Measurements from ENCODE around the gene KIF1B. TPM values are rescaled to one million over a fixed set of nuclear protein-coding genes. Genes with fewer than 3 reads are reported as not detected.

The KIF1B gene
- polyA plus RNA-seq, 1 of the 3 experiments (the other 2 are of a cell fraction), result 6.8 TPM

- Histone ChIP-seq H3K27ac (ENCODE audit: low read depth in 2 of 2, low read length in 1 of 2) (no peak overlapping the region), H3K9me2 (no peaks in the 10 kb centered on the region), H3K79me2 (ENCODE audit: insufficient read depth) (no peaks in the 10 kb centered on the region), H2AFZ (ENCODE audit: low read depth) (no peak overlapping the region), H4K20me1 (ENCODE audit: insufficient read depth) (no peaks in the 10 kb centered on the region), H3K9ac (no peak overlapping the region), H3K4me2 (no peak overlapping the region), H3K4me3 (ENCODE audit: low read depth in 2 of 2, low read length in 1 of 2) (no peak overlapping the region), H3K9me3 (no peaks in the 10 kb centered on the region), H3F3A (replicated peaks; ENCODE audit: insufficient read depth) (peaks cover 10% of the 10 kb centered on the region), H3K36me3 (replicated peaks in 1 of 2; ENCODE audit: control insufficient read depth in 1 of 2, insufficient read depth in 2 of 2, low read length in 1 of 2) (no peaks in the 10 kb centered on the region), H3K27me3 (ENCODE audit: insufficient read depth) (no peaks in the 10 kb centered on the region), H3K4me1 (ENCODE audit: control insufficient read depth in 1 of 2, insufficient read depth in 2 of 2, low read depth in 1 of 2, low read length in 1 of 2) (peaks cover 0 to 2% of the 10 kb centered on the region in 2 experiments; a peak in 1 of 4 replicates)
- TF ChIP-seq CHD2 (IDR thresholded peaks at IDR 0.05; ENCODE audit: low read length, partially characterized antibody) (no peak), EP300 (IDR thresholded peaks at IDR 0.05; ENCODE audit: borderline replicate concordance in 1 of 2, low read depth in 1 of 2, low read length in 1 of 2) (no peak), GATA2 (CRISPR knock-in tag; IDR thresholded peaks at IDR 0.05) (no peak), FOXJ3 (CRISPR knock-in tag; IDR thresholded peaks at IDR 0.05) (no peak), SMC3 (IDR thresholded peaks at IDR 0.05; ENCODE audit: low read depth, low read length) (no peak), FOSL2 (IDR thresholded peaks at IDR 0.05; ENCODE audit: borderline replicate concordance, low read depth) (no peak), RAD21 (IDR thresholded peaks at IDR 0.05; ENCODE audit: low read length) (no peak), PBX3 (IDR thresholded peaks at IDR 0.05) (no peak), ELF1 (IDR thresholded peaks at IDR 0.05) (no peak), TCF12 (IDR thresholded peaks at IDR 0.05) (no peak)
- TF ChIP-seq, protein P1, sequence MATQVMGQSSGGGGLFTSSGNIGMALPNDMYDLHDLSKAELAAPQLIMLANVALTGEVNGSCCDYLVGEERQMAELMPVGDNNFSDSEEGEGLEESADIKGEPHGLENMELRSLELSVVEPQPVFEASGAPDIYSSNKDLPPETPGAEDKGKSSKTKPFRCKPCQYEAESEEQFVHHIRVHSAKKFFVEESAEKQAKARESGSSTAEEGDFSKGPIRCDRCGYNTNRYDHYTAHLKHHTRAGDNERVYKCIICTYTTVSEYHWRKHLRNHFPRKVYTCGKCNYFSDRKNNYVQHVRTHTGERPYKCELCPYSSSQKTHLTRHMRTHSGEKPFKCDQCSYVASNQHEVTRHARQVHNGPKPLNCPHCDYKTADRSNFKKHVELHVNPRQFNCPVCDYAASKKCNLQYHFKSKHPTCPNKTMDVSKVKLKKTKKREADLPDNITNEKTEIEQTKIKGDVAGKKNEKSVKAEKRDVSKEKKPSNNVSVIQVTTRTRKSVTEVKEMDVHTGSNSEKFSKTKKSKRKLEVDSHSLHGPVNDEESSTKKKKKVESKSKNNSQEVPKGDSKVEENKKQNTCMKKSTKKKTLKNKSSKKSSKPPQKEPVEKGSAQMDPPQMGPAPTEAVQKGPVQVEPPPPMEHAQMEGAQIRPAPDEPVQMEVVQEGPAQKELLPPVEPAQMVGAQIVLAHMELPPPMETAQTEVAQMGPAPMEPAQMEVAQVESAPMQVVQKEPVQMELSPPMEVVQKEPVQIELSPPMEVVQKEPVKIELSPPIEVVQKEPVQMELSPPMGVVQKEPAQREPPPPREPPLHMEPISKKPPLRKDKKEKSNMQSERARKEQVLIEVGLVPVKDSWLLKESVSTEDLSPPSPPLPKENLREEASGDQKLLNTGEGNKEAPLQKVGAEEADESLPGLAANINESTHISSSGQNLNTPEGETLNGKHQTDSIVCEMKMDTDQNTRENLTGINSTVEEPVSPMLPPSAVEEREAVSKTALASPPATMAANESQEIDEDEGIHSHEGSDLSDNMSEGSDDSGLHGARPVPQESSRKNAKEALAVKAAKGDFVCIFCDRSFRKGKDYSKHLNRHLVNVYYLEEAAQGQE (IDR thresholded peaks at IDR 0.05; ENCODE audit: low read depth, low read length), result no peak
- ChIA-PET POLR2A (no interaction called here), CTCF (interaction anchor here (1.0 to 3.1 kb wide), 5 partner anchors 10 to 172 kb away, joined by 3 to 14 read pairs (median 4); partner anchors contain the start of gene KIF1B)
- WGBS (ENCODE audit: low lambda C conversion rate), result 73% methylated on average over 6 of the region's 6 CpGs
- no peak for DNase-seq
Measured at GRCh38 chr1:10193288-10193687, 17.1 kb upstream of the KIF1B start.

GRCh38 chr1:10195570-10195969 is 14.8 kb upstream of the KIF1B start:
- WGBS (ENCODE audit: low lambda C conversion rate), result 74% methylated on average over 6 of the region's 6 CpGs
- no peaks in the 10 kb centered on the region for H3K9me2 ChIP-seq
- no peak overlapping the region for H3K4me3 ChIP-seq (ENCODE audit: low read depth in 2 of 2, low read length in 1 of 2)
- peaks cover 0 to 2% of the 10 kb centered on the region in 2 experiments; a peak in 1 of 4 replicates for H3K4me1 ChIP-seq (ENCODE audit: control insufficient read depth in 1 of 2, insufficient read depth in 2 of 2, low read depth in 1 of 2, low read length in 1 of 2)
- ChIA-PET POLR2A (no interaction called here), CTCF (interaction anchor here (0.6 to 3.1 kb wide), 3 partner anchors 15 to 131 kb away, joined by 3 to 14 read pairs (median 3); partner anchors contain the start of gene KIF1B)
- no peaks in the 10 kb centered on the region for H3K36me3 ChIP-seq (replicated peaks in 1 of 2; ENCODE audit: control insufficient read depth in 1 of 2, insufficient read depth in 2 of 2, low read length in 1 of 2)
- H2AFZ ChIP-seq (ENCODE audit: low read depth), result no peak overlapping the region
- no peak overlapping the region for H3K9ac ChIP-seq
- H3K27me3 ChIP-seq (ENCODE audit: insufficient read depth), result no peaks in the 10 kb centered on the region
- H3K9me3 ChIP-seq, result no peaks in the 10 kb centered on the region
- no peaks in the 10 kb centered on the region for H3K79me2 ChIP-seq (ENCODE audit: insufficient read depth)
- no peaks in the 10 kb centered on the region for H4K20me1 ChIP-seq (ENCODE audit: insufficient read depth)
- no peak overlapping the region for H3K4me2 ChIP-seq
- H3K27ac ChIP-seq (ENCODE audit: low read depth in 2 of 2, low read length in 1 of 2), result no peak overlapping the region
- no peak for DNase-seq
- peaks cover 10% of the 10 kb centered on the region for H3F3A ChIP-seq (replicated peaks; ENCODE audit: insufficient read depth)
- no peak for TF ChIP-seq CHD2 (IDR thresholded peaks at IDR 0.05; ENCODE audit: low read length, partially characterized antibody)
- TF ChIP-seq EZH2phosphoT487 (IDR thresholded peaks at IDR 0.05; ENCODE audit: borderline replicate concordance, low read depth), result no peak
- TF ChIP-seq TEAD4 (IDR thresholded peaks at IDR 0.05; ENCODE audit: borderline replicate concordance, insufficient read depth), result no peak
- TF ChIP-seq NFIC (IDR thresholded peaks at IDR 0.05; ENCODE audit: borderline replicate concordance), result no peak
- no peak for TF ChIP-seq POLR2AphosphoS5 (IDR thresholded peaks at IDR 0.05; ENCODE audit: low read depth, low read length)
- TF ChIP-seq JUND (IDR thresholded peaks at IDR 0.05), result no peak
- TF ChIP-seq, protein P2, sequence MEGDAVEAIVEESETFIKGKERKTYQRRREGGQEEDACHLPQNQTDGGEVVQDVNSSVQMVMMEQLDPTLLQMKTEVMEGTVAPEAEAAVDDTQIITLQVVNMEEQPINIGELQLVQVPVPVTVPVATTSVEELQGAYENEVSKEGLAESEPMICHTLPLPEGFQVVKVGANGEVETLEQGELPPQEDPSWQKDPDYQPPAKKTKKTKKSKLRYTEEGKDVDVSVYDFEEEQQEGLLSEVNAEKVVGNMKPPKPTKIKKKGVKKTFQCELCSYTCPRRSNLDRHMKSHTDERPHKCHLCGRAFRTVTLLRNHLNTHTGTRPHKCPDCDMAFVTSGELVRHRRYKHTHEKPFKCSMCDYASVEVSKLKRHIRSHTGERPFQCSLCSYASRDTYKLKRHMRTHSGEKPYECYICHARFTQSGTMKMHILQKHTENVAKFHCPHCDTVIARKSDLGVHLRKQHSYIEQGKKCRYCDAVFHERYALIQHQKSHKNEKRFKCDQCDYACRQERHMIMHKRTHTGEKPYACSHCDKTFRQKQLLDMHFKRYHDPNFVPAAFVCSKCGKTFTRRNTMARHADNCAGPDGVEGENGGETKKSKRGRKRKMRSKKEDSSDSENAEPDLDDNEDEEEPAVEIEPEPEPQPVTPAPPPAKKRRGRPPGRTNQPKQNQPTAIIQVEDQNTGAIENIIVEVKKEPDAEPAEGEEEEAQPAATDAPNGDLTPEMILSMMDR (IDR thresholded peaks at IDR 0.05), result no peak
- no peak for TF ChIP-seq RXRA (IDR thresholded peaks at IDR 0.05; ENCODE audit: borderline replicate concordance, low read depth)
- no peak for TF ChIP-seq ELF1 (IDR thresholded peaks at IDR 0.05)
- no peak for TF ChIP-seq SIN3A (IDR thresholded peaks at IDR 0.05; ENCODE audit: borderline replicate concordance, low read depth, low read length)
- no peak for TF ChIP-seq SMC3 (IDR thresholded peaks at IDR 0.05; ENCODE audit: low read depth, low read length)
- TF ChIP-seq FOXM1 (IDR thresholded peaks at IDR 0.05; ENCODE audit: low read depth), result no peak
- no peak for TF ChIP-seq GABPA (IDR thresholded peaks at IDR 0.05; ENCODE audit: low read depth)
- TF ChIP-seq IRF3 (IDR thresholded peaks at IDR 0.05; ENCODE audit: low read depth, low read length), result no peak

Measured in SK-N-SH (cell line).